Measurements from ENCODE around the gene NEU4.

The NEU4 gene

DNA sequence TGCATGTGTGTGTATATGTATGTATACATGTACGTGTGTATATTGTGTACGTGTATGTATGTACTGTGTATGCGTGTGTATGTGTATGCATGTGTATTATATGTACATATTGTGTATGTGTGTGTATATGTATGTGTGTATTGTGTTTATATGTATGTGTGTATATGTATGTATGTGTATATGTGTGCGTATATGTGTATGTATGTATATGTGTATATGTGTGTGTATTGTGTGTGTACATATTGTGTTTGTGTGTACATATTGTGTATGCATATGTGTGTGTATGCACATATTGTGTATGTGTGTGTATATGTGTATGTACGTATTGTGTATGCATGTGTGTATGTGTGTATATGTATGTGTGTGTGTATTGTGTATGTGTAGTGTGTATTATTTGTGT, 15.6 kb upstream of the NEU4 start:
- TF ChIP-seq, protein P1, sequence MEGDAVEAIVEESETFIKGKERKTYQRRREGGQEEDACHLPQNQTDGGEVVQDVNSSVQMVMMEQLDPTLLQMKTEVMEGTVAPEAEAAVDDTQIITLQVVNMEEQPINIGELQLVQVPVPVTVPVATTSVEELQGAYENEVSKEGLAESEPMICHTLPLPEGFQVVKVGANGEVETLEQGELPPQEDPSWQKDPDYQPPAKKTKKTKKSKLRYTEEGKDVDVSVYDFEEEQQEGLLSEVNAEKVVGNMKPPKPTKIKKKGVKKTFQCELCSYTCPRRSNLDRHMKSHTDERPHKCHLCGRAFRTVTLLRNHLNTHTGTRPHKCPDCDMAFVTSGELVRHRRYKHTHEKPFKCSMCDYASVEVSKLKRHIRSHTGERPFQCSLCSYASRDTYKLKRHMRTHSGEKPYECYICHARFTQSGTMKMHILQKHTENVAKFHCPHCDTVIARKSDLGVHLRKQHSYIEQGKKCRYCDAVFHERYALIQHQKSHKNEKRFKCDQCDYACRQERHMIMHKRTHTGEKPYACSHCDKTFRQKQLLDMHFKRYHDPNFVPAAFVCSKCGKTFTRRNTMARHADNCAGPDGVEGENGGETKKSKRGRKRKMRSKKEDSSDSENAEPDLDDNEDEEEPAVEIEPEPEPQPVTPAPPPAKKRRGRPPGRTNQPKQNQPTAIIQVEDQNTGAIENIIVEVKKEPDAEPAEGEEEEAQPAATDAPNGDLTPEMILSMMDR (IDR thresholded peaks at IDR 0.05; ENCODE audit: borderline replicate concordance, insufficient read depth, low read depth, low read length) = no peak

DNA sequence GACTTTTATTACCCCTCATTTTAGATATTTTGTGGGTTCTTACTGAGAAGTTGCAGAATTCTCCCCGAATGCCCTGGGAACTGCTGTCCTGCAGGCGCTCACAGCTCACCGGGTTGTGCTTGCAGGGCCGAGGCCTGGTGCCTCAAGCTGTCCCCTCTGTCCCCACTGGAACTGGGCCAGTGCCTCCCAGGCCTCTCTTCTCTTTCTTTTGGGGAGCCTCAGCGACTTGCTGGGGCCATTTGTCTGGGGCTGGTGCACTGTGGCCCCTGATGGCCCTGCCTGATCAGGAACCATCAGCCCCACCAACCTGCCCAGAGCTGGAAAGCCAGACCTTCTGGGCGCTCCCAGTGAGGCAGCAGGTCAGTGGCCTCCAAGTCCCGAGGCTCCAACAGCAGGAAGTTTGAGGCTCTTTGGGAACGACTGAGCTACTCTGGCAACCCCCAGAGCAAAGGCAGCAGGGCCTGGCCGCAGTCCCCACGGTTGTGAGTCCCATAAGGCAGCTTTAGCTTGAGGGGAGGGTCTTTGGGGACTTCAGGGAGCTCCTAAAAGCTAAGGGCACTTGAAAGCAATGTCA, 14.7 kb upstream of the NEU4 start:
- TF ChIP-seq, protein P1 (IDR thresholded peaks at IDR 0.05; ENCODE audit: borderline replicate concordance, insufficient read depth, low read depth, low read length) = no peak
- H3K4me3 ChIP-seq (ENCODE audit: low read depth, low read length) = no peak overlapping the region

More for the DNA sequence above, 15.6 kb upstream of the NEU4 start:
- no peak overlapping the region for H3K4me3 ChIP-seq (ENCODE audit: low read depth, low read length)

DNA sequence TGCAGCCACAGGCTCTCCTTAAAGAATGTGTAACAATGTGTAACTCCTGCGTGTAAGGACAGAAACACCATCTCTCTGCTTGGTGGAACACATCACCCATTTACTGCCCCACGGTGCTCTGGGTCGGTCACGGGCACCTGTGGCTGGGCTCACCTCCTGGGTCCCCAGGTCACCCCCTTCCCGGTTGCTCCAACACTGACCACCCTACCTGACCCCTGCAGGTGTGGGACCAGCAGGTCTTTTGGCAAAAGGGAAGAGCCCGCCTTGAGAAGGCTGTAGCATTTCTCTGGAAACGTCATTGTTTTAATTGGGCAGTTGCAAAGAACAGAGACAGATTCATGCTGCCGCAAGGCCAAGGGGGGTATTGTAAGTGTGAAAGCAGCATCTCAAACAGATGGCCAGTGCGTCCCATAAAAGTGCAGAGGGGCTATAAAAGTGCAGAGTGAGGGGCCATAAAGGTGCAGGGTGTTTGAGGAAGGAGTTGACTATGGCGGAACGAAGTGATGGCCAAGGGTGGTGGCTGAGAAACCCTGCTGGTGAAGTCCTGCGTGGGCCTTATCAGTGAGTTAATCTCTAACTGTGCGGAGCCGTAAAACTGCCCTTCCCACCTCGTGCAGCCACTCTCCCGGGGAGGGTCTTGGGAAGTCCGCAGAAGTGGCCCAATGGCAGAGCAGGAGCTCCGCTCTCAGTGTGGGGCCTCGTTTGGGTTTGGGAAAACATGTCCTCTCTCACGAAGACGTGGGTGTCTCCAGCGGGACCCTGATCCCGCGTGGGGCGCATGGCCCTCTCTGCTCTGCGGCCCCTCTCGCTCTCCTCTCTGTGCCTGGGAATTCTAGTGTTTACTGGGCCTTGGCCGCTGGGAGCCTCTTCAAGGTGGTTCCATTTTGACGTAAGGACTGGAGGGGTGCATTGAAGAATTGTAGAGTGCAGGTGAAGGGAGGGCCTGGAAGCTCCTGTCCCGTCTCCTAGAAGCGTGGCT, 13.7 kb upstream of the NEU4 start:
- TF ChIP-seq, protein P1 (IDR thresholded peaks at IDR 0.05; ENCODE audit: borderline replicate concordance, insufficient read depth, low read depth, low read length) = no peak
- no peak overlapping the region for H3K4me3 ChIP-seq (ENCODE audit: low read depth, low read length)

DNA sequence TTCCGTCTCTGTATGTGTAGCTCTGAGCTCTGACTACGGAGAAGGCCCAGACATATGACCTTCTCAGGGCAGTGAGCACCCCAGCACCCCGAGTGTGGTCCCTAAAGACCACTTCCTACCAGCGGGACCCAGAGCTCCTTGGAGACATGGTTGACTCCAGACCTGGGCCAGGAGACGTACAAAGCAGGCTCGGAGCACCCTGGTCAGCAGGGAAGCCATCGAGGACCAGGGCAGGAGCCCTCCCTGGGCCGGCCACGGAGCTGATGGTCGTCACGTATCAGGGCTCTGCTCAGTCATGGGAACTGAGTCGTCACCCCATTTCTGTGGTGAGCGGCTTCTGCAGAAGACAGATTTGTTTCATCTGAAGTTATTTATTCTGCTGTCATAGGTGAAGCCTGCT, 12.8 kb upstream of the NEU4 start:
- H3K4me3 ChIP-seq (ENCODE audit: low read depth, low read length) = no peak overlapping the region
- TF ChIP-seq, protein P1 (IDR thresholded peaks at IDR 0.05; ENCODE audit: borderline replicate concordance, insufficient read depth, low read depth, low read length) = no peak

DNA sequence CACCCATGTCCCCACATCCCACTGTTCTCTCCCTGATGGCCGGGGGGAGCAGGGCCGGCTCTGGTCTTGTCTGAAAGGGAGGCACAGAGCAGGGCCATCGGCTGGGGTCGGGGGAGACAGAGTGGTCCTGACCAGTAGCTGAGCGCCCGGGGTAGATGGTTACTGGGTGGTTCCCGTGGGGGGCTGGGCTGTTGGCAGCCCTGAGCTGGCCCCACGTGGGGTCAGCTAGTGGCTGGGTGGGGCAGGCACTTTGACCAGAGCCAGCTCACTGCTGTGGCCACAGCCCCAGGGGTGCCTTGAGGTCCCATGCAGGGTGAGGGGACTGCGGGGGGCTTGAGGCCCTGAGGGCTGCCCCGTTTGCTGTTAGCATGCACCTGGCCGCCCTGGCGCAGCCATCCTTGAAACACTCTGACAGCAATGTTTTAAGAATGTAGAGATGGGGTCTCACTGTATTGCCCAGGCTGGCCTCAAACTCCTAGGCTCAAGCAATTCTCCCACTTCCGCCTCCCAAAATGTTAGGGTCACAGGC, 12.3 kb upstream of the NEU4 start:
- TF ChIP-seq, protein P1 (IDR thresholded peaks at IDR 0.05; ENCODE audit: borderline replicate concordance, insufficient read depth, low read depth, low read length) = no peak
- H3K4me3 ChIP-seq (ENCODE audit: low read depth, low read length) = no peak overlapping the region

DNA sequence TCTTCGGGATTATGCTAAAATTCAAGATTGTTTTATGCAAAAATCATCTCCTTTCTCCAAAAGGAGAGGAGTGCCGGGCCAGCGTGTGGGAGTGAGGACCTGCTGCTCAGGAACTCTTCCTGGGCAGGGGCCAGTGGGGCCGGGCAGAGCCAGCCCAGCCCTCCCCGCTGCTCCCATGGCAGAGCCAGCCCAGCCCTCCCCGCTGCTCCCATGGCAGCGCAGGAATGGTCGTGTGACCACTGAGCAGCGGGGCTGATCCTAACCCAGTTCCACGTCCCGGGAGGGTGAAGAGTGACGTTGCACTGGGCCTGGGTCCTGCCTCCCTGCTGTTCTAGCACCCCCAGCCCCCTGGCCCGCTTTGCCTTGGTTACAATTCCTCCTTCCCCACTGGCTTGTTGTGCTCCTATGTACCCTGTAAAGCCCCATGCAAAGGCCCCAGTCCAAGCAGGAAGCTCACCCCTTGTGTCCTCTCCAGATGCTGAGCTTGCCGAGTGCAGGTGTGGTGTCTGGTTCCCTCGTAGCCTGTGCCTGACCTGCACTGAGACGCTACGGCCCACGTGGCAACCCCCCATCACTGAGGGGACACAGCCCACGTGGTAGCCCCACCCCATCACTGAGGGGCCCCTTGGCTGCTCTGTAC, 11.4 kb upstream of the NEU4 start:
- TF ChIP-seq, protein P1 (IDR thresholded peaks at IDR 0.05; ENCODE audit: borderline replicate concordance, insufficient read depth, low read depth, low read length) = no peak
- H3K4me3 ChIP-seq (ENCODE audit: low read depth, low read length) = no peak overlapping the region
